Activated CD4-positive, alpha-beta T cell treated with anti-CD3 and anti-CD28 coated beads, Interleukin-2, amount 50 U/mL, for 24 hours (primary cell): Measurements from ENCODE around the gene EN2.

ENCODE experiments used
- DNase-seq, 2 donors: peaks; one replicate each; pipeline ENCODE4 v3.0.0-alpha.2; 2020; ENCODE audit warnings: low read depth in 1 of 2, low spot score in 1 of 2

The EN2 gene

DNA sequence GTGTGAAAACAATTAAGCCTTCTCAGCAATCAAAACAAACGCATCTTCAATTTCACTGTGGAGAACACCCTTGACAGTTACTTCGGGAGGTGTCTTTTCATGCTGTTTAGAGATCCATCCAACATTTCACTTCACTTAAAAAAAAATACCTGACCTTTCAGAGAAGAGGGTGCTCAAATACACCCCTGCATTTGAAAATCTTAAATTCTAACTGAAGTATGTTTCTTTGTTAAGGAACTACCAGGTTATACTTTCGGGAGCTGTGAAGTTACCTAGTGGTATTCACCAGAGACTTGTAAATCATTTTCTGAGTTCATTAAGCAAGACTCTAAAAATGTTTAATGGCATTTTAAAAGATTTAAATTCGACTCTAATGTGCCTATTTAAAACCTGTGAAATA is 49.6 kb downstream of the EN2 start:
- no peak for DNase-seq

DNA sequence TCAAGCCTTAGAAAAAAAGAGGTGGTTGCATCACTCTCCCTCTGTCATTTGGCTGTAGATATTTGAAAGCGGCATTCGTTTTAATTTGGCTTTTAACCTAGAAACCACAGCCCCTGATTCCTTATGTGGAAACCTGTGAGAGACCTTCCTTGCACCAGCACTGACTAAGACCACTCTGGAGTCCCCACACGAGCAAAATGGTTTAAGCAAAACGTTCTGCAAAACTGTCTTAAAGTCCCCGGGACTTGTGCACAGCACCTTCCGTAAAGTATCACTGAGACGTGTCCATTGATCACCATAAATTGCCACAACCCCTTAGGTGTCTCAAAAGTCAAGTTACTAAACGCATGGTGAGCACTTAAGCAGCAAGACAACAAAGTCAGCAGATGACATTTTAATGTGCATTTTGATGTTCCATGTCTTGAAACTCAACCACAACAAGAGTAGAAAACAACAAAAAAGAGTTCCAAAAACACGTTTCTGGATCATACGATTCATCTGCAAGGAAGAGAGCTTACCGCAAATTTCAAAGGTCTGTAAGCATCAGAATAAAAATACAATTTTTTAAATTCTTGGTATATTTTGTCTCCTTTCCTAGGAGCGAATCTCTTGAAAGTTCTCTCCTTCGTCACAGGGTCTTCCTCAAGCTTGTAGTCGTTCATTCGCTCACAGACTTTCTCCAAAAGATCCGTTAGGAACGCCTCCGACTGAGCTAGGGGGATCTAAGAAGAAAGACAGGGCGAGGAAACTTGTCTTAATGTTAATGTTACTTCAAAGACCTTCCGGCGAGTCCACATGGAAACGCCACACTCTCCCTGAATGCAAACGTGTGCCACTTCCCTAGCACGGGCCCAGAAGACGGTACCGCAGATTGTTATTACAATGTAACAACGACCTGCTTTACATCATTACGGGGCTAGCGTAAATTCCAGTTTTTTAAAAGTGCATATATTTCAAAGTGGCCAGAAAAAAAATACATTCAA is 50.7 kb downstream of the EN2 start:
- DNase-seq: no peak

GRCh38 chr7:155509359-155509724 is 51.4 kb downstream of the EN2 start:
- DNase-seq: no peak

DNA sequence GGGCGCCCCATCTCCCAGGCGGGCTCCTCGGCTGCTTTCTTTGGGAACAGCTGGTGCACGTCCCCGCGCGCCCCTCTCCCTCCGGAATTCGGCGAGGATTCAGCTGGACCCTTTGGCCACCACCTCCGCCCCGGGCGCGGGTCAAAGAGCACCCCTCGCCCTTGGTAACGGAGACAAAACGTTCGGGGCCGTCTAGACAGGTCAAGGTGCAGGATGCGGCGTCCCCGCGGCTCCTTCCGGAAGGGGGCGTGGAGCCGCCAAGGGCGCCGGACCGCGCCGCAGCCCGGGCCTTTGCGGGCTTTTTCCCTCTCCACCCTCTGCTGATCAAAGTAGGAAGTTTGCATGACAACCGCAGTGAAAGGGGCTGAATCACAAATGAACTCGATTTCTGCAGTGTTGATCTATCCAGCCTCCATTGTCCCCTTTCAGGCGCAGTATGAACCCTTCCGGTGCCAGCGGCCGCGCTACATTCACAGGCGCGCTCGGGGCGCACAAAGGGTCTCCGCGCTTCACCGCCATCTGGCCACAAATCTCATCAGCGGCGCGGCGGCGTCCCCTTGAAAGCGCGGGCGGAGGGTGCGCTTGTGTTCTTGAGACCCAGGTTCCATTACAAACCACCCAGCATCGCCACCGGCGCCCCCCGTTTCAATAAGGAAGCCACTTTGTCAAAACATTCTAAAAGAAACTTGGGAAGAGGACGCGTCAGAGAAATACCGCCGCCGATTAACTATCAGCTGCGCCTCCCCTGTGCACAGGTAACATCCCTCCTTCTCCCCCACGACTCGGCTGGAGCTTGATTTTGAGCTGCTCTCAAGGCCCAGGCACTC is 52.0 kb downstream of the EN2 start:
- no peak for DNase-seq

DNA sequence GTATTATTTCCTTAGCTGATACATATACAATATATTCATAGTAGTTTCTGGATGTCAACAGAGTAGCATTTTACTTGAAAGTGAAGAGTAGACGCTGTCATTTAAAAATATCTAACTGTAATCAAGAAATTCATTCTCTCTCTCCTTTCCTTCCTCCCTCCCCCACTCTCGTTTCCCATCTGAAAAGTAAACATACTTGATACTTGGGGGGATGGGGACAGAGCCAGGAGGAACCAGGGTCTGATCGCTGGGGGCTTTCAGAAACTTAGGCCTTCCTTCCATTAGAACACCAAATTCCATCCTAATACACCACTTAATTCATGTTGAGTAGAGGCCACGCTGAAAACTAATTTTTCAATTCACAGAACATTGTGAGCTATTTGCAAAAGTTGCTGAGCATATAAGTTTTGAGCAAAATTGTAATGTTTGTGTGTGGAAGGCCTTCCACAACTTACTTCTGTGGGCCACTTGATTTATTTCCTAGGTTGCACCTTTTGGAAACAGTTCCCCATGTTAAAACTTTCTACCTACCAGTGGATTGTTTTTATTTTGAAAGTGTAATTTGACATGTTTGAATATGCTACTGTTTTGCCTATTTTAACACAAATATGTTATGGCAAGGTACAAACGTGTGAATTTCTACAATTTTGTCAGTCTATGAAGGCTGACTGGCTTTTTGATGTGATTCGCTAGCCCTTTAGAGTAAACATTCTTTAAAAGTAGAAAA is 53.2 kb downstream of the EN2 start:
- DNase-seq: no peak

GRCh38 chr7:155511702-155511996 is 53.7 kb downstream of the EN2 start:
- no peak for DNase-seq

DNA sequence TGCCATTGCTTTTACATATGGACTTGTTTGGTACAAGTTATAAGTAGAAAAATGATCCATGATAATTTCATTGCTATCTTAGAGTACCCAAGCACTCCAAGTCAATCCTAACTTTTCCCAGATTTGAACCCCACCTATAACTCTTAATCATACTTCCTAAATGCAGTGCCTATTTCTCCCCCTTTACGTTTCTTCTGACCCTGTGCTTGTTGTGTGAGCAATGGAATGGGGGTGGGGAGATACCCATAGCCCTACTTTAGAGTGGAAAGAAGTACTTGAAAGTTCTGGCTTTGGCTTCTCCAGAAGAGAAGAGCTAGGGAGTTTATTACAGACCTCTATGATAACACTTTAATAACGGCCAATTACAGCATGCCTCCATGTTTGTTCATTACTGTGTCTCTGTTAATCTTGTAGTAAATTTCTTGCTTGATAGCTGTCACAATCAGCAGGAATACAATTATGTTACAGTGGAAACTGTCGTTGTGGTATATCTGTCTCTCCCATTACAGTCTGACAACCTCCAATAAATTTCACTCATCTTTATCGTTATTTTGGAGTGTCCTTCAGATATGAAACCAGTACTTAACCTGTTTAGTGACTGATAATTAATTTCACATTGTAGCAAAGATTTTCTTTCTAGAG is 54.4 kb downstream of the EN2 start:
- DNase-seq: no peak

GRCh38 chr7:155513543-155514285 is 55.8 kb downstream of the EN2 start:
- no peak for DNase-seq

GRCh38 chr7:155514296-155514695 is 56.4 kb downstream of the EN2 start:
- DNase-seq: no peak
